ENCODE data around the gene ZNF70. TPM values are rescaled to one million over a fixed set of nuclear protein-coding genes. Genes with fewer than 3 reads are reported as not detected.

The ZNF70 gene
- total RNA-seq, 4 donors from 2014 or later = 2.7 to 7.5 (median 5.9) TPM

GRCh38 chr22:23704829-23705228 lies 46.1 kb downstream of the ZNF70 start:
- Histone ChIP-seq H3K27me3 (no peaks in the 10 kb centered on the region), H3K4me3 (no peak overlapping the region), H3K27ac (no peak overlapping the region), H3K9me3 (no peaks in the 10 kb centered on the region), H3K36me3 (peaks cover 0 to 64% (median 25%) of the 10 kb centered on the region in 4 donors), H3K4me1 (no peaks in the 10 kb centered on the region)
- DNase-seq = no peak
- intact Hi-C loops (cut with DNase I; ENCODE audit: low total_unique reads) = no loop called here
- 86 to 100% methylated on average over 2 to 3 of the region's 3 CpGs for WGBS, 2 donors (ENCODE audit: low coverage in 1 of 2)
- in situ Hi-C loops (cut with MboI; ENCODE audit: low pct_ligation_motif_present in 1 of 4, low pct_unique_long_range_greater_than_20kb in 1 of 4, low sequenced_read_pairs in 3 of 4) = no loop called here
- no peak for TF ChIP-seq CTCF (IDR thresholded peaks at IDR 0.05)
- no peak for TF ChIP-seq POLR2AphosphoS5 (IDR thresholded peaks at IDR 0.05)
- no peak for TF ChIP-seq EP300 (IDR thresholded peaks at IDR 0.05; ENCODE audit: low read depth)
- no peak for TF ChIP-seq POLR2A (IDR thresholded peaks at IDR 0.05)

GRCh38 chr22:23704062-23704461 lies 46.9 kb downstream of the ZNF70 start:
- no peak for DNase-seq
- H3K27ac ChIP-seq = no peak overlapping the region
- WGBS, 2 donors (ENCODE audit: low coverage in 1 of 2) = 74 to 93% methylated on average over 3 to 5 of the region's 5 CpGs
- H3K9me3 ChIP-seq = no peaks in the 10 kb centered on the region
- H3K4me3 ChIP-seq = no peak overlapping the region
- H3K4me1 ChIP-seq = no peaks in the 10 kb centered on the region
- no peak for TF ChIP-seq POLR2AphosphoS5 (IDR thresholded peaks at IDR 0.05)
- TF ChIP-seq CTCF (IDR thresholded peaks at IDR 0.05) = no peak
- no peak for TF ChIP-seq EP300 (IDR thresholded peaks at IDR 0.05; ENCODE audit: low read depth)
- no peak for TF ChIP-seq POLR2A (IDR thresholded peaks at IDR 0.05)
- no peaks in the 10 kb centered on the region for H3K27me3 ChIP-seq
- intact Hi-C loops (cut with DNase I; ENCODE audit: low total_unique reads) = no loop called here
- H3K36me3 ChIP-seq = peaks cover 0 to 64% (median 20%) of the 10 kb centered on the region in 4 donors
- in situ Hi-C loops (cut with MboI; ENCODE audit: low pct_ligation_motif_present in 1 of 4, low pct_unique_long_range_greater_than_20kb in 1 of 4, low sequenced_read_pairs in 3 of 4) = no loop called here

- 86 to 88% methylated on average over 5 to 7 of the region's 7 CpGs for WGBS, 2 donors (ENCODE audit: low coverage in 1 of 2)
- intact Hi-C loops (cut with DNase I; ENCODE audit: low total_unique reads) = no loop called here
- Histone ChIP-seq H3K36me3 (peaks cover 0 to 37% (median 4%) of the 10 kb centered on the region in 4 donors), H3K4me3 (no peak overlapping the region), H3K27me3 (no peaks in the 10 kb centered on the region), H3K9me3 (no peaks in the 10 kb centered on the region), H3K27ac (no peak overlapping the region), H3K4me1 (no peaks in the 10 kb centered on the region)
- in situ Hi-C loops (cut with MboI; ENCODE audit: low pct_ligation_motif_present in 1 of 4, low pct_unique_long_range_greater_than_20kb in 1 of 4, low sequenced_read_pairs in 3 of 4) = no loop called here
- TF ChIP-seq CTCF (IDR thresholded peaks at IDR 0.05) (no peak), EP300 (IDR thresholded peaks at IDR 0.05; ENCODE audit: low read depth) (no peak), POLR2A (IDR thresholded peaks at IDR 0.05) (no peak), POLR2AphosphoS5 (IDR thresholded peaks at IDR 0.05) (no peak)
- no peak for DNase-seq
These were observed 50.2 kb downstream of the ZNF70 start for GRCh38 chr22:23700706-23701105.

GRCh38 chr22:23698673-23699235 lies 52.2 kb downstream of the ZNF70 start:
- H3K4me3 ChIP-seq = no peak overlapping the region
- in situ Hi-C loops (cut with MboI; ENCODE audit: low pct_ligation_motif_present in 1 of 4, low pct_unique_long_range_greater_than_20kb in 1 of 4, low sequenced_read_pairs in 3 of 4) (no loop called here), intact Hi-C loops (cut with DNase I; ENCODE audit: low total_unique reads) (no loop called here)
- H3K9me3 ChIP-seq = no peaks in the 10 kb centered on the region
- no peaks in the 10 kb centered on the region for H3K4me1 ChIP-seq
- no peak overlapping the region for H3K27ac ChIP-seq
- TF ChIP-seq EP300 (IDR thresholded peaks at IDR 0.05; ENCODE audit: low read depth) (no peak), CTCF (IDR thresholded peaks at IDR 0.05) (no peak), POLR2A (IDR thresholded peaks at IDR 0.05) (no peak), POLR2AphosphoS5 (IDR thresholded peaks at IDR 0.05) (no peak)
- 90 to 97% methylated on average over 3 to 8 of the region's 10 CpGs for WGBS, 2 donors (ENCODE audit: low coverage in 1 of 2)
- no peaks in the 10 kb centered on the region for H3K27me3 ChIP-seq
- DNase-seq = no peak
- H3K36me3 ChIP-seq = peaks cover 0 to 43% (median 8%) of the 10 kb centered on the region in 4 donors
